ENCODE data around the gene GARNL3. TPM values are rescaled to one million over a fixed set of nuclear protein-coding genes. Genes with fewer than 3 reads are reported as not detected.

The GARNL3 gene
- total and polyA plus RNA-seq, 2 donors from 2014 or later: 2.6 to 10.2 TPM

- intact Hi-C loops (cut with DNase I): no loop called here
- FAIRE-seq: no peak
- Histone ChIP-seq H3K4me1 (ENCODE audit: control insufficient read depth in 2 of 3, insufficient read depth in 2 of 3, low read depth in 1 of 3, low read length in 3 of 3) (no peaks in the 10 kb centered on the region), H3K27me3 (ENCODE audit: control insufficient read depth, insufficient read depth, low read length) (no peaks in the 10 kb centered on the region), H3K9me3 (ENCODE audit: control insufficient read depth in 2 of 3, insufficient read depth in 1 of 3, low read length in 3 of 3) (no peaks in the 10 kb centered on the region), H3K27ac (ENCODE audit: low read depth in 2 of 2, low read length in 2 of 2) (no peak overlapping the region), H3K9ac (ENCODE audit: low read length in 3 of 3) (no peak overlapping the region), H3K4me3 (ENCODE audit: low read length in 3 of 3) (no peak overlapping the region), H3K36me3 (ENCODE audit: control insufficient read depth in 2 of 3, insufficient read depth in 3 of 3, low read length in 3 of 3) (peaks cover 0 to 3% (median 2%) of the 10 kb centered on the region in 3 donors)
- no peak for TF ChIP-seq CTCF (IDR thresholded peaks at IDR 0.05; ENCODE audit: borderline replicate concordance, extremely low read depth, insufficient read depth)
- DNase-seq: peak in 1 of 5 donors; percentile 24
These were observed 122.4 kb downstream of the GARNL3 start for GRCh38 chr9:127386981-127387380.

- Histone ChIP-seq H3K27ac (ENCODE audit: low read depth in 2 of 2, low read length in 2 of 2) (no peak overlapping the region), H3K9ac (ENCODE audit: low read length in 3 of 3) (no peak overlapping the region), H3K36me3 (ENCODE audit: control insufficient read depth in 2 of 3, insufficient read depth in 3 of 3, low read length in 3 of 3) (peaks cover 0 to 3% (median 2%) of the 10 kb centered on the region in 3 donors), H3K9me3 (ENCODE audit: control insufficient read depth in 2 of 3, insufficient read depth in 1 of 3, low read length in 3 of 3) (no peaks in the 10 kb centered on the region), H3K27me3 (ENCODE audit: control insufficient read depth, insufficient read depth, low read length) (no peaks in the 10 kb centered on the region), H3K4me3 (ENCODE audit: low read length in 3 of 3) (no peak overlapping the region), H3K4me1 (ENCODE audit: control insufficient read depth in 2 of 3, insufficient read depth in 2 of 3, low read depth in 1 of 3, low read length in 3 of 3) (no peaks in the 10 kb centered on the region)
- intact Hi-C loops (cut with DNase I): no loop called here
- no peak for TF ChIP-seq CTCF (IDR thresholded peaks at IDR 0.05; ENCODE audit: borderline replicate concordance, extremely low read depth, insufficient read depth)
- DNase-seq (peak in 4 of 5 donors; percentile 68 to 91 (median 82)), FAIRE-seq (no peak)
These were observed 123.7 kb downstream of the GARNL3 start for GRCh38 chr9:127388037-127388855.

GRCh38 chr9:127388856-127389238 is 124.3 kb downstream of the GARNL3 start:
- Histone ChIP-seq H3K9me3 (ENCODE audit: control insufficient read depth in 2 of 3, insufficient read depth in 1 of 3, low read length in 3 of 3) (no peaks in the 10 kb centered on the region), H3K9ac (ENCODE audit: low read length in 3 of 3) (no peak overlapping the region), H3K4me1 (ENCODE audit: control insufficient read depth in 2 of 3, insufficient read depth in 2 of 3, low read depth in 1 of 3, low read length in 3 of 3) (no peaks in the 10 kb centered on the region), H3K27me3 (ENCODE audit: control insufficient read depth, insufficient read depth, low read length) (no peaks in the 10 kb centered on the region), H3K36me3 (ENCODE audit: control insufficient read depth in 2 of 3, insufficient read depth in 3 of 3, low read length in 3 of 3) (peaks cover 0 to 3% (median 2%) of the 10 kb centered on the region in 3 donors), H3K4me3 (ENCODE audit: low read length in 3 of 3) (no peak overlapping the region), H3K27ac (ENCODE audit: low read depth in 2 of 2, low read length in 2 of 2) (no peak overlapping the region)
- no peak for TF ChIP-seq CTCF (IDR thresholded peaks at IDR 0.05; ENCODE audit: borderline replicate concordance, extremely low read depth, insufficient read depth)
- DNase-seq (peak in 3 of 5 donors; percentile 46 to 59 (median 56)), FAIRE-seq (no peak)
- intact Hi-C loops (cut with DNase I): no loop called here
